D721Med (cell line): ENCODE data around the gene SCMH1.

Experiments
- DNase-seq: peaks from one replicate; pipeline ENCODE4 v3.0.0; 2011; ENCODE audit warnings: low spot score; ENCODE audit not compliant: insufficient read length
- FAIRE-seq: peaks from 2 replicates; lab custom pipeline; 2011; peaks lifted over from hg19 to GRCh38; lab: Jason Lieb, UNC
- CTCF ChIP-seq: IDR thresholded peaks from 2 replicates; pipeline ENCODE4 v1.5.1; 2012; ENCODE audit warnings: mild to moderate bottlenecking, control low read depth; ENCODE audit not compliant: insufficient read depth; ENCODE audit errors: missing control alignments

The SCMH1 gene

DNA sequence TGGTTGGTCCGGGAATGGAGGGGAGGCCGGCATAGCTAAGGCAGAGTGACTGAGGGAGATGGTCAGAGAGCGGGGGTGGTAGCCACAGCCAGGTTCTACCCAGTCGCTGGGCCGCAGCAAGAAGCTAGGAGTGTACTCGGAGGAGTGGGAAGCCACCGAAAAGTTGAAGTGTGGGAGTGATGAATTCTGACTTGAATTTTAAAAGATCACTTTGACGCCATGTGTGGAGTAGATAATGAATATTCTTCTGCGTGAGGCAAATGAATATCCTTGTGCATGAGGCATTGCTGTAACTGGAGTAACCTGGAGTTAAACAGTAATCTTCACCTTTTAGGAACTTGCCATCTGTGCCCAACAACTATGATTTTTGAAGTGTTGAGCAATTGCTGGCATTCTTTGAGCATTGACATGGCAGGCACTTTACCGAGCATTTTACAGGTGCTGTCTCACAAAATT, 255.8 kb downstream of the SCMH1 start:
- FAIRE-seq, result no peak
- DNase-seq, result no peak
- no peak for TF ChIP-seq CTCF

DNA sequence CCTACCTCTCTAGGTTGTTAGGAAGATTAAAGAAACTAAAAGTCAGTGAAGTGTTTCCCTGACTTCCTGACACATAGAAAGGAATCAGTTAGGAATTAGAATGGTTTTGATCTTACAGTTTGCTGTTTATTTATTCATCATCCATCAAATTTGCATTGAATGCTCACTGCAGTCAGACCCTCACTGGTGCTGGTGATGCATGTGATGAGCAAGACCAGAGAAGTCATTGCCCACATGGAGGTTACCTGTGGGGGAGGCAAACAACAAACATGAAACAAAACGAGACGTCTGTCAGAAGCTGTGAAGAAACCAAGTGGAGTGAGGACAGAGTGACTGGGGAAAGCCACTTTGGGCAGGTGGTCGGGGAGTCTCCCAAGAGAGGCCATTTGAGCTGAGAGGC, 256.2 kb downstream of the SCMH1 start:
- TF ChIP-seq CTCF, result no peak
- no peak for DNase-seq
- no peak for FAIRE-seq

DNA sequence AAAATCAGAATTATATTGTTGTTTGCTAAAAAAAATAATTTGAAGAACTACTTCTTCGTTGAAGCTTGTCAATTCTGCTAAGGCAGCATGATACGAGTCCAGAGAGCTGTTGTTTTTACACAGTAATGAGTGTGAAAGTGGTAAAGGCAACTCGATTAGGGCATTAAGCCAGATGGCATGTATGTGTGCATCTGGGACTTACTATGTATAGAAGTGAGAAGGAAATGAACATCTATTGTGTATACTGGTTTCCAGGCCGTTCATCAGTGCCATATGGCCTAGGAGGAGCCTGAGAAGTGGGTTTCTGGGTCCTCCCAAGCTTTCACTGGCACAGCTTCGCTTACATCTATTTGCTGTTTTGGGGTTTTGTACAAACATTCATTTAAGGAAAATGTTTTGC, 256.9 kb downstream of the SCMH1 start:
- no peak for FAIRE-seq
- no peak for DNase-seq
- TF ChIP-seq CTCF, result no peak

DNA sequence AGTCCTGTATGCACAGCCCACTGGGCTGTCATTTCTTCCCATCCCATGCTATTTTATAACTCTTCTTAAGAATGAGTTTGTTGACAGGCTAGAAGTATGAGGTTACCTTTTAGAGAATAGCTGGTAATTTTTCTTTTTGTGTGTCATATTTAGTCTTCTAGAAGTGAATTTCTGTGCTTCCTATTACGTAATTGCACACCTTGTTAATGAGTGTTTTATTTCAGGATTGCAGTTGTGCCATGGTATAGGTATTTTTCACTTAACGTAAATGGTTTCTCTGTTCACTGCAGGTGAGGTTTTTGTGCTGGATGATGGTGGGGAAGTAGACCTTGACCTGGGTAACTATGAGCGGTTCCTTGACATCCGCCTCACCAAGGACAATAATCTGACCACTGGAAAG, 257.6 kb downstream of the SCMH1 start:
- TF ChIP-seq CTCF, result no peak
- no peak for FAIRE-seq

DNA sequence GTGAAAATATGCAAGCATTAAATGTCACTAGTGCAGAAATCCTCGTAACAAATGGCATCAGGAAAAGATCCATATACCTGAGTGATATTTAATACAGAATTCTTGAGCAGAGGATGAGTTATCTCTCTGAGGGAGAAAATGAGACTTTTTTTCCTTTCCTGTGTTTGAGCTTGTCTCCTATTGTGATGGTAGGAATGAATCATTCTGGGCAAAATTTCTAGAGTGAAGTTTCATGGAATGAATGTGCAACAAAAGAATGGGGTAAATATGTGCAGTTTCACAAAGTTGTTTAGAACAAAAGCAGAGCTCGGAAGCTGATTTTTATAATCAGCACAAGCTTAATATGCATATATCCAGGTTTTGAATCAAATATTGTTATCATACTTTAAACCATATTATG, 258.0 kb downstream of the SCMH1 start:
- no peak for FAIRE-seq
- no peak for DNase-seq
- no peak for TF ChIP-seq CTCF

More for the DNA sequence above, 257.6 kb downstream of the SCMH1 start:
- no peak for DNase-seq

DNA sequence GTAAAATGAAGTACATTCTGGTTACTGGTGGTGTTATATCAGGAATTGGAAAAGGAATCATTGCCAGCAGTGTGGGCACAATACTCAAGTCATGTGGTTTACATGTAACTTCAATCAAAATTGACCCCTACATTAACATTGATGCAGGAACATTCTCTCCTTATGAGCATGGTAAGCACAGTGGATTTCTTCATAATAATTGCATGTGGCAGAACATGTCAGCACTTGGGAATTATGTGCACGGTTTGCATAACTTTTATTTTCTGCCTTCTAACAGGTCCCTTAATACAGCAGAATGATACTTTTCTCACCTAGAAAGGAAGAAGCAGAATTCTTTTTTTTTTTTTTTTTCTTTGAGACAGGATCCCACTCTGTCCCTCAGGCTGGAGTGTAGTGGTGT, 258.8 kb downstream of the SCMH1 start:
- FAIRE-seq (no peak), DNase-seq (no peak)
- no peak for TF ChIP-seq CTCF

- TF ChIP-seq CTCF, result no peak
- DNase-seq (no peak), FAIRE-seq (no peak)
Measured at GRCh38 chr1:40982721-40983120, 259.4 kb downstream of the SCMH1 start.
